ENCODE data around the gene CPHXL.

Gene CPHXL

DNA sequence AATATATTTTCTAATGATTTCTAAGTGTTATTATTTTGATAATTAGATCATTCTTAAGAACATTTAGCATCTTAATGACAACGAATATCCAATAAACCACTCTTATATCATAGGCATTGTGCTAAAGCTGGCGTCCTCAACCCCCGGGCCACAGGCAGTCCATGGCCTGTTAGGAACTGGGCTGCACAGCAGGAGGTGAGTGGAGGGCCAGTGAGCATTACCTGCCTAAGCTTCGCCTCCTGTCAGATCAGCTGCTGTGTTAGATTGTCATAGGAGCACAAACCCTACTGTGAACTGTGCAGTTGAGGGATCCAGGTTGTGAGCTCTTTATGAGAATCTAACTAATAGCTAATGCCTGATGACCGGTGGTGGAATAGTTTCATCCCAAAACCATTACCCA, 28.7 kb downstream of the CPHXL start:
- DNase-seq = no peak

DNA sequence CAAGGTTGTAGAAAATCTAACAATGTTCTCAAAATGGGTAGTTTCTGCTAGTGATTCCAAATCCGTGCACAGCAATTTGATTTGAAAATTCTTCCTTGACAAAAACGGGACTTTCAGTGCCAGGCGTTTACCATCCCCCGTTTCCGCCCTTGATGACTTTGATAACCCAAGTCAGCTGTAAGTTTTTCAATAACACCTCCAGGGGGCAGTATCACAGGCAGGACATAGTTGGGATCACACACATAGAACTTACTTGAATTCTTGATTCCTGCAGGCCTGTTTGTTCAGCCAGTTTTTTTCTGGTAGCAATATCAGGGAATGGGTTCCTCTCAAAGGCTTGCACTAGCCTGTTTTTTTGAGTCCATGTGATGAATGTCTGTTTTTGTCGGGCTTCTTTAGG, 30.6 kb downstream of the CPHXL start:
- peak; percentile 16 for DNase-seq

- DNase-seq = no peak
Observed at GRCh38 chr16:75687361-75687760, 38.9 kb downstream of the CPHXL start.

DNA sequence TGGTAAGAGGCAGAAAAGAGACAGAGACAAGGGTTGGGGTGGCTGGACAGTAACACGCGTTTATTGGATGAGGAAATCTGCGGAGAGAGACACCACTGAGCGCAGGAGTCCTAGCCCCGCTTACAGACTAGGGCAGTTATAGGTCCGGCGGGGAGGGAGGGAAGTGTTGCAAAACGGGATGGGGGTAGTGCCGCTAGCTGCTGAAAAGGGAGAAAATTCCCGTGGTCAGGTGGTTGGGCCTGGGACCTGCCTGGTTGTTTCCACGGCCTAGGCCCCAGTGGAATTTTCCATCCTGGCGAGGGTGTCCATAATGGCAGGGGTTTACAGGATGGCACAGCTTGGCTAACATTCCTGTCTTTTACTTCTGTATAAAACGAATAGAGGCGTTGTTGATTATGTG, 44.0 kb downstream of the CPHXL start:
- DNase-seq = no peak

DNA sequence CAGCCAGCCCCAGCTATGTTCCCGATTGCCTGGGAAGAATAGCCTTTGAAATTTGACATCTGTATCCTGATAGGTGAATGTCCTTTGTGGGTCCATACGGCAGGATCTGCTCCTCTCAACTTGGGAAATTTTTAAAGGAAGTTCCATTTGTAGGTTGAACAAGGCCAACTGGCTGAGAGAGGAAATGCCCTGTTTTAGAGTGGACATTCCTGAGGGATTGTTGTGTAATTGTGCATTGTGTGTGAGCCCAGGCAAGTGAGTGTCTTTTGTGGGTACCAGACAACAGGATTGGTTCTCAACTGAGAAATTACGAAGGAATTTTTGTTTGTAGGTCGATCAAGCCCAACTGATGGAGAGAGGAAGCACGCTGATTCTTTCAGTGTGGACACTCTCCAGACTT, 46.9 kb downstream of the CPHXL start:
- DNase-seq = no peak

GRCh38 chr16:75676909-75677308, 49.4 kb downstream of the CPHXL start, which contains the start of gene CPHXL2:
Gene CPHXL2 (minus strand): TSS chr16:75677009. CDS start chr16:75676999, 10 bp downstream.
- no peak for DNase-seq

GRCh38 chr16:75667503-75667902, 58.8 kb downstream of the CPHXL start:
- DNase-seq = no peak

Measured in DMS53 (cell line).